Measurements from ENCODE around the gene ZFPM1.
"Not testable (repeated sequence)": the region's sequence is repeated elsewhere in the genome, so short reads cannot be mapped to it uniquely, and the experiment has no call there.

Gene ZFPM1

DNA sequence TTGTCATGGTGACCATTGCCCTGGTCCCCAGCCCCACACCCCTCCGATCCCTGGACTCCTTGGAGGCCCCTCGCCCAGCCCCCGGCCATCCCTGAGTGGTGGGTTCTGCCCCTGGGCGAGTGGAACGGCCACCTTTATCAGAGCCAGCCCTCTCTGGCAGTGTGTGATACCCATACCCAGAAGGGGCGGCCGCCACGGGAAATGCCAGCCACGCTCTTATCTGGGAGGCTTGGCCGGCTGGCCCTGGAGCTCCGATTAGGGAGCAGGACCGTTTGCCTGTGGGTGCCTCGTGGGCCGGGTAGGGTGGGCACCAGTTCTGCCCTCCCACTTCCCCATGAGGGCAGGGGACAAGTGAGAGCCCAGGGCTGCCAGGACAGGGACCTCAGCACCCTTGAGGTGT lies 58.8 kb downstream of the ZFPM1 start:
- DNase-seq (ENCODE audit: low read depth in 2 of 2), result no peak

DNA sequence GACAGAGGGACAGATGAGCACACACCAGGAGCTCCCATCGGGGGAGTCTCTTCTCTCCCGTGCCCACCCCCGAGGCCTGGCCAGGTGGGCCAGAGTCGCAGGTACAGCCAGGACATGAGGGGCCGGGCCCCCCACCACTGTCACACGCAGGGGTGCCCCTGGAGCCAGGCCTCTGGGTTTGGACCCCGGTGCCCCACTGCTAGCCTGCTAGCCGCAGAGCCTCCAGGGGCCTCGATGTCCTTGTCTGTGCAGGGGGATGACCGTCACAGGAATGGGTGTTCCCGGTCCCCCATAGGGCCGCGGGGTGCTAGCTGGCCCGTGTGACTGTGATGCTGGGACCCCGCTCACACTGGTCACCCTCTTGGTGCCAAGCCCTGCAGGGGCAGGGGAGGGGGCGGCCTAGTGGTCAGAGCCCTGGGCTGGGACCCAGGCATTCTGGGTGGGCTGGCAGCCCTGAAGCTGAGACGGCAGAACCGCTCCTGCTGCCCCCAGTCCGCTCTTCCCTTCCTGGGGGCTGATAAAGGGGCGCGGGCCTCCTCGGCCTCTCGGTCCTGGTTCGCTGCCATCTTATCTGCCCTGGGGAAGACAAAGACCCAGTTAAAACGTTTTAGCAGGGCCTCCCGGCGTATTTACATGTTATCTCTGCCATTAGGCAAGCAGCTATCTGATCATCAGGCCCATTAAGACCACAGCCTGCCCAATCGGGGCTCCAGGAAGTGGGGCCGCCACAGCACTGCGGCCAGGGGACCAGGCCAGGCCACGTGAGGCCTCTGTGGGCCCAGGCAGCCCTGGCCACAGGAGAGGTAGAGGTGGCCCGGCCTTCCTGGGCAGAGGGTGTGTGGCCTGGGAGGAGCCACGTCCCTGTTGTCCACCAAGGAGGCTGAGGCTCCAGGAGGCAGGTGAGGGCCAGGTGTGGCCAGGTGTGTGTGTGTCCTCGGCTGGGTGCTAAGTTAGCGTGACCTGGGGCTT lies 59.9 kb downstream of the ZFPM1 start:
- DNase-seq (ENCODE audit: low read depth in 2 of 2), result no peak

- DNase-seq (ENCODE audit: low read depth in 2 of 2), result no peak
These were observed 61.0 kb downstream of the ZFPM1 start for GRCh38 chr16:88514070-88514469.

DNA sequence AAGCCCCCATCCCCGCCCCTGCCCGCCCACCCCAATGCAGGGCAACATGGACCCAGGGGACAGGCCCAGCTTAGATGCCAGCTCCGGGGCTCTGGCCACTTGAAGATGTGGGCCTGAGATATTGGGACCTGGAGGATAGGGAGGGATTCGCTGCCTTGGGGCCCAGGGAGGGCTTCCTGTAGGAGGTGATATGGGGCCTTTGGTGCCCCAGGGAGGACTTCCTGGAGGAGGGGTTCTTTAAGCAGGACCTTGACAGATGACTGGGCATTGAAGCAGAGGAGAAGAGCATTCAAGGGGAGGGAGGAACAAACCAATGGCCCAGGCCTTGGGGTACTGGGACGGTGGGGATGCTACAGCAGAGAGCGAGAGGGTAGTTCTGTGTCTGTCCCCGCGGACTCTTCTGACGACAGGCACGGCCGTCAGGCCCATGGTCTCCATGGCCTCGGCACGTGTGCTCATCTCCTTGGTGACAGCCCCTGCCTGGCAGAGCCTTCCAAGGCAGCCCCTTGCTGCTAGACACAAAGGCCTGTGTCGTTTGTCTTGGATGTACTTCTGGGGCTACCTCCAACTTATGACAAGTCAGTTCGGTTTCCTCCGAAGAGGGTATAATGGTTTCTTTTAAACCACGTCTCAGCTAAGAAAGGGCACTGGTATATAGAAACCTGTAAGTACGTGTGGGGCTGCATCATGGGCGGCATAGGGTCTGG lies 61.6 kb downstream of the ZFPM1 start:
- no peak for DNase-seq (ENCODE audit: low read depth in 2 of 2)

DNA sequence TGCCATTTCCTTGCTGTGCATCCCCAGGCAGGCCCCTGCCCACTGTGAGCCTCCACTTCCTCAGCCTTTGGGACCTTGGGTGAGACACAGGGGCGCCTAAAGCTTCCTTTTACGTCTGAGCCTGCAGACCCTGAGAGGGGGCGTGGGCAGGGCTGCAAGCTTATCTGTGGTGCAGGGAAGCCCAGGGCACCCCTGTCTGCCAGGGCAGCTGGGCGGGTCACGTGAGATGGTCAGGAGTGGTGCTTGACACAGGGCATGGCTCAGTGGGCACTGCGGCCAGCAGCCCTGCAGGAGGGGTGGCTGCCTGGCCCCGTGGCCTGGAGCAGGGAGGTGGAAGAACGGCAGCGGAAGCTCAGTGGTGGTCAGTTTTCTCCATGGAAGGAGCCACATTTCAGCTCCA lies 62.3 kb downstream of the ZFPM1 start:
- no peak for DNase-seq (ENCODE audit: low read depth in 2 of 2)

- DNase-seq (ENCODE audit: low read depth in 2 of 2), result no peak
These were observed 63.0 kb downstream of the ZFPM1 start for GRCh38 chr16:88515925-88516594.

- DNase-seq (ENCODE audit: low read depth in 2 of 2), result no peak
These were observed 63.6 kb downstream of the ZFPM1 start for GRCh38 chr16:88516601-88517061.

GRCh38 chr16:88517208-88517774 lies 64.2 kb downstream of the ZFPM1 start:
- not testable (repeated sequence) for DNase-seq (ENCODE audit: low read depth in 2 of 2)

DNA sequence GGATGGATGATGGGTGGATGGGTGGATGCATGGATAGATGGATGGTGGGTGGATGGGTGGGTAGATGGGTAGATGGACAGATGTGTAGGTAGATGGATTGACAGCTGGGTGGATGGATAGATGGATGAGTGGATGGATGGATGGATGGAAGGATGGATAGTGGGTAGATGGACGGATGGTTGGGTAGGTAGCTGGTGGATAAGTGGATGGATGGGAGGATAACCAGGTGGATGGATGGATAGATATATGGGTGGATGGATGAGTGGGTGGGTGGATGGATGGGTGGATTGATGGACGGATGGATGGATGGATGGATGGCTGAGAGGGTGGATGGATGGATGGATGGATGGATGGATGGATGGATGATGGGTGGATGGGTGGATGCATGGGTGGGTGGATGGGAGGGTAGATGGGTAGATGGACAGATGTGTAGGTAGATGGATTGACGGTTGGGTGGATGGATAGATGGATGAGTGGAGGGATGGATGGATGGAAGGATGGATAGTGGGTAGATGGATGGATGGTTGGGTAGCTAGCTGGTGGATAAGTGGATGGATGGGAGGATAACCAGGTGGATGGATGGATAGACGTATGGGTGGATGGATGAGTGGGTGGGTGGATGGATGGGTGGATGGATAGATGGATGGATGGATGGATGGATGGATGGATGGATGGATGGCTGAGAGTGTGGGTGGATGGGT lies 65.5 kb downstream of the ZFPM1 start:
- not testable (repeated sequence) for DNase-seq (ENCODE audit: low read depth in 2 of 2)

- no peak for DNase-seq (ENCODE audit: low read depth in 2 of 2)
These were observed 66.2 kb downstream of the ZFPM1 start for GRCh38 chr16:88519240-88519639.

DNA sequence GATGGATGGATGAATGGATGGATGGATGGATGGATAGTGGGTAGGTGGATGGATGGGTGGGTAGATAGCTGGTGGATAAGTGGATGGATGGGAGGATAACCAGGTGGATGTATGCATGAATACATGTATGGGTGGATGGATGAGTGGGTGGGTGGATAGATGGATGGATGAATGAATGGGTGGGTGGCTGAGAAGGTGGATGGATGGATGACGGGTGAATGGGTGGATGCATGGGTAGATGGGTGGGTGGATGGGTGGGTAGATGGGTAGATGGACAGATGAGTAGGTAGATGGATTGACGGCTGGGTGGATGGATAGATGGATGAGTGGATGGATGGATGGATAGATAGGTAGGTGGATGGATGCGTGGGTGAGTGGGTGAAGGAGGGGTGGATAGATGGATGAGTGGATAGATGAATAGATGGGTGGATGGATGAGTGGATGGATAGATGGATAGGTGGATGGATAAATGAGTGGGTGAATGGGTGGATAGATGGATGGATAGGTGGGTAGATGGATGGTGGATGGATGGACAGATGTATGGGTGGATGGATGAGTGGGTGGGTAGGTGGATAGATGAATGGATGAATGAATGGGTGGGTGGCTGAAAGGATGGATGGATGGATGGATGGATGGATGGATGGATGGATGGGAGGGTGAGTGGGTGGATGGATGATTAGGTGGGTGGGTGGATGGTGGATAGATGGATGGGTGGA lies 67.0 kb downstream of the ZFPM1 start:
- no peak for DNase-seq (ENCODE audit: low read depth in 2 of 2)

DNA sequence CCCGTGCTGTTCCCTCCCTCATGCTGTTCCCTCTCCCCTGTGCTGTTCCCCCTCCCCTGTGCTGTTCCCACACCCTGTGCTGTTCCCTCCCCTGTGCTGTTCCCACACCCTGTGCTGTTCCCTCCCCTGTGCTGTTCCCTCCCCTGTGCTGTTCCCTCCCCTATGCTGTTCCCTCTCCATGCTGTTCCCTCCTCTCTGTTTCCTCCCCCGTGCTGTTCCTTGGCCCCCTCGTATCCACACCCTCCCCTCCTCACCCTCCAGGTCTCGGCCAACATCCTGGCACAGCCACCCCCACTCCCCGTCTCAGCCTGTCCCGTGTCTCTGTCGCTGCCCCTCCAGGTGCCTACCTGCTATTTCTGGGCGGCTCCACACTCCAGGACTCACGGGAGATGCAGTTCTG lies 68.6 kb downstream of the ZFPM1 start:
- DNase-seq (ENCODE audit: low read depth in 2 of 2), result no peak

GRCh38 chr16:88522276-88522949 lies 69.3 kb downstream of the ZFPM1 start:
- DNase-seq (ENCODE audit: low read depth in 2 of 2), result no peak

- no peak for DNase-seq (ENCODE audit: low read depth in 2 of 2)
These were observed 70.5 kb downstream of the ZFPM1 start for GRCh38 chr16:88523309-88524161.

- no peak for DNase-seq (ENCODE audit: low read depth in 2 of 2)
These were observed 71.3 kb downstream of the ZFPM1 start for GRCh38 chr16:88524274-88524972.

GRCh38 chr16:88524973-88525662 lies 72.0 kb downstream of the ZFPM1 start:
- DNase-seq (ENCODE audit: low read depth in 2 of 2), result no peak

GRCh38 chr16:88525663-88525990 lies 72.5 kb downstream of the ZFPM1 start:
- DNase-seq (ENCODE audit: low read depth in 2 of 2), result no peak
